Muscle layer of duodenum (tissue), 2 donors: ENCODE data around the gene BCL2L1.

Experiments used
- H3K27ac ChIP-seq: one replicate; pipeline ENCODE4 v1.7.0; 2013; ENCODE audit warnings: mild to moderate bottlenecking, low read length
- H3K27me3 ChIP-seq: one replicate; pipeline ENCODE4 v1.7.0; 2013; ENCODE audit warnings: low read depth, mild to moderate bottlenecking, control low read depth, low read length
- H3K36me3 ChIP-seq, 2 donors: one replicate each; pipeline ENCODE4 v1.7.0; 2013; ENCODE audit warnings: low read length in 2 of 2, control low read depth in 1 of 2, mild to moderate bottlenecking in 1 of 2; ENCODE audit not compliant: insufficient read depth in 2 of 2, control insufficient read depth in 1 of 2
- H3K4me1 ChIP-seq, 2 donors: one replicate each; pipeline ENCODE4 v1.7.0; 2013; ENCODE audit warnings: low read length in 2 of 2, mild to moderate bottlenecking in 2 of 2, control low read depth in 1 of 2, moderate library complexity in 1 of 2; ENCODE audit not compliant: insufficient read depth in 2 of 2, control insufficient read depth in 1 of 2
- H3K4me3 ChIP-seq, 2 donors: one replicate each; pipeline ENCODE4 v1.7.0; 2013; ENCODE audit warnings: low read length in 2 of 2, low read depth in 1 of 2, mild to moderate bottlenecking in 1 of 2
- H3K9me3 ChIP-seq, 2 donors: one replicate each; pipeline ENCODE4 v1.7.0; 2013; ENCODE audit warnings: low read length in 2 of 2, control low read depth in 1 of 2, mild to moderate bottlenecking in 1 of 2; ENCODE audit not compliant: control insufficient read depth in 1 of 2
- donor health status: healthy.

Gene BCL2L1

DNA sequence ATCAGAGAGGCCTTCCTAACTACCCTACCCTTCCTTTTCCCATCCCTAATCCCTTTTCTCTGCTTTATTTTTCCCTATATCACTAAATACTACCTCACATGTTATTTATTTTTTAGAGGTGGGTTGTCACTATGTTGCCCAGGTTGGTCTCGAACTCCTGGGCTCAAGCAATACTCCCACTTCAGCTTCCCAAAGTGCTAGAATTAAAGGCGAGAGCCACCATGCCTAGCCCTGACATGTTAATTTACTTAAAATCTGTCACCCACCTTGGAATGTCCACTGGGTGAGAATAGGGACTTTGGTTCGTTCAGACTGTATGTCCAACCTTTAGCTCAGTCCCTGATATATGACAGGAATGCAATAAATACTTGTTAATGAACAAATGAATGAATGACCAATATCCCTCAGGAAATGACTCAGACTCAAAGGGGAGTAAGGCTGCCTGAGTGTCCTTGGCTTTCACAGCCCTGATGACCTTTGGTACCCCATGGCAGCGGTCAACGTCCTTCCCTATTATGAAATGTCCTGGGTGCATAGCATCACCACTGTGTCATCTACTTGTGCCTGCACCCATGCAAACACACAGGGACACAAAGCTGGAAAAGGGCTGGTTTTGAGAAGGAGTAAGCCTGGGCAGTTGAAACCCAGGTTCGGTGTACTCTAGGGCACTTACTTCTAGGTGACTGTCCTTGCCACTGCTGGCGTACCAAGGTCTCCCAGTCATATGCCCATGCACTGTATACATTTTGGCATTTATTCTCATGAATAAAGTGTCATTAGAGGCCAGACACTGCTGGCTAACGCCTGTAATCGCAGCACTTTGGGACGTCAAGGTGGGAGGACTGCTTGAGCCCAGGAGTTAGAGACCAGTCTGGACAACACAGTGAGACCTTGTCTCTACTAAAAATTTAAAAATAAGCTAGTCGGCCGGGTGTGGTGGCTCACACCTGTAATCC lies 26.5 kb downstream of the BCL2L1 start:
- peak overlapping the region; percentile 60 for H3K27ac ChIP-seq
- H3K4me3 ChIP-seq: no peak overlapping the region
- H3K9me3 ChIP-seq: no peaks in the 10 kb centered on the region
- peaks cover 3 to 5% of the 10 kb centered on the region in 2 donors for H3K36me3 ChIP-seq
- H3K27me3 ChIP-seq: no peaks in the 10 kb centered on the region
- peaks cover 10 to 22% of the 10 kb centered on the region in 2 donors for H3K4me1 ChIP-seq

DNA sequence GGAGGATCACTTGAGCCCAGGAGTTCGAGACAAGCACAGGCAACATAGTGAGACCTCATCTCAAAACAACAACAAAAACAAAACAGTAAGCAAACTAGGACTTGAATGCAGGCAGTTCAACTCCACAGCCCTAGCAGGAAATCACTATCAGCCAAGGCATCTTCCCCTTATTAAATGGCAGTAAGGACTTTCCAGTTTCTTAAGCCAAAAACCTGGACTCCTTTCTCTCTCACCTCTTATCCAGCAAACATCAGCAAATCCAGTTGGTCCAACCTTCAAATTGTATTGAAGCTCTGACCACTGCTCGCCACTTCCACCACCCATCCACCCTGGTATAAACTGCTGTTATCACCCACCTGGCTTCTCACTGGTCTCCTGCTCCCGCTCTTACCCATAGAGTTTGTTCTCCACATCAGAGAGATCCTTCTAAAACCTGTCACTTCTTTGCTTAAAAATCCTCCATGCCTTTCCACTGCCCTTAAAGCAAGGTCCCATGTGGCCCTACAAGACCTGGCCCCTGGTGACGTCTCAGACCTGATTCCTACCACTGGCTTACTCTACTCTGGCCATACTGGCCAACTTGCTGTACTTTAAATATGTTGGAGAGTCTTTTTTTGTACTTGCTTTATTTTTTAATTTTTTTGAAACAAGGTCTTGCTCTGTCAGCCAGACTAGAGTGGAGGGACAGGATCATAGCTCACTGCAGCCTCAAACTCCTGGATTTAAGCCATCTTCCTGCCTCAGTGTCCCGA lies 27.6 kb downstream of the BCL2L1 start:
- Histone ChIP-seq H3K36me3 (peaks cover 3 to 5% of the 10 kb centered on the region in 2 donors), H3K4me3 (no peak overlapping the region), H3K27ac (peak overlapping the region; percentile 60), H3K9me3 (no peaks in the 10 kb centered on the region), H3K27me3 (no peaks in the 10 kb centered on the region), H3K4me1 (peaks cover 10 to 21% of the 10 kb centered on the region in 2 donors)

DNA sequence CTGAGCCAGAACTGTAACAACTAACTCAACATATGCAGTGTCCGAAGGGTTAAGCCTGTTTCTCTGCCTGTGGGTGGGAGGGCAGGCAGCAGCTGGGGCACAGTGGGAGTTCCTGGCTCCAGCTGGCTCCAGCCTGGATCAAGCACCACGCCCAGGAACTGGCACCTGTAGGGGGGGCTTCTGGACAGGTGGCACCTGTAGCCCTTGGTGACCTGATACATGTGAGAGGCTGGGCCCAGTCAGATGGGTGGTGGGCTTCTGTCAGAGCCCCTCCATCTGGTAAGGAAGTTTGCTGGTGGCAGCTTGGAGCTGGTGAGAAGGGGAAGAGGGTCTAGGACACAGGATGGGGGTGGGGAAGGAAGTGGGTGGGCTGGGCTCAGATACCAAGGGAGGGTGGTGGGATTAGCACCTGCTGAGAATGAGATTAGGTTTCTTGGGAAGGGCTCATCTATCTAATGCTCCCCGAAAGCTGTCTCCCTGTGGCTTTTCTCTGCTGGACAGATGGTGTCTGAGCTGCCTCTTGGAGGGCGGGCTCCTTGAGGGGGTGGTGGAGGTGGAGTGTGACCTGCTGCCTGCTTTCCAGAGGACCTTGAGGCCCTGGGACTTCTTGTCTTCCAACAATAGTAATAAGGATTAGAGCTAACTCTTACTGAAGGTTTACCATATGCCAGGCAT lies 28.5 kb downstream of the BCL2L1 start:
- Histone ChIP-seq H3K36me3 (peaks cover 3 to 5% of the 10 kb centered on the region in 2 donors), H3K27me3 (no peaks in the 10 kb centered on the region), H3K4me3 (no peak overlapping the region), H3K9me3 (no peaks in the 10 kb centered on the region), H3K27ac (no peak overlapping the region), H3K4me1 (peaks cover 4 to 13% of the 10 kb centered on the region in 2 donors)

DNA sequence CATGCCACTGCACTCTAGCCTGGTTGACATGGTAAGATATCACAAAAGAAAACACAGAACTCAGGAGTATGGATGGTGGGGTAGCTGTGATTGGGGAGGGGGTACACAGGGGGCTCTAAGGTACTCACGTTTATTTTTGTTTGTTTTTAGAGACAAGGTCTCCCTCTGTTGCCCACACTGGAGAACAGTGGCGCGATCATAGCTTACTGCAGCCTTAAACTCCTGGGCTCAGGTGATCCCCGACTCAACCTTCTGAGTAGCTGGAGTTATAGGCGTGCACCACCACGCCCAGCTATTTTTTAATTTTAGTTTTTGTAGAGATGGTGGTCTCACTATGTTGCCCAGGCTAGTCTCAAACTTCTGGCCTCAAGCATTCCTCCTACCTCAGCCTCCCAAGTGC lies 29.3 kb downstream of the BCL2L1 start:
- no peak overlapping the region for H3K27ac ChIP-seq
- H3K4me1 ChIP-seq: peaks cover 0 to 5% of the 10 kb centered on the region in 2 donors
- no peaks in the 10 kb centered on the region for H3K27me3 ChIP-seq
- no peaks in the 10 kb centered on the region for H3K9me3 ChIP-seq
- H3K4me3 ChIP-seq: no peak overlapping the region
- peaks cover 3 to 10% of the 10 kb centered on the region in 2 donors for H3K36me3 ChIP-seq

DNA sequence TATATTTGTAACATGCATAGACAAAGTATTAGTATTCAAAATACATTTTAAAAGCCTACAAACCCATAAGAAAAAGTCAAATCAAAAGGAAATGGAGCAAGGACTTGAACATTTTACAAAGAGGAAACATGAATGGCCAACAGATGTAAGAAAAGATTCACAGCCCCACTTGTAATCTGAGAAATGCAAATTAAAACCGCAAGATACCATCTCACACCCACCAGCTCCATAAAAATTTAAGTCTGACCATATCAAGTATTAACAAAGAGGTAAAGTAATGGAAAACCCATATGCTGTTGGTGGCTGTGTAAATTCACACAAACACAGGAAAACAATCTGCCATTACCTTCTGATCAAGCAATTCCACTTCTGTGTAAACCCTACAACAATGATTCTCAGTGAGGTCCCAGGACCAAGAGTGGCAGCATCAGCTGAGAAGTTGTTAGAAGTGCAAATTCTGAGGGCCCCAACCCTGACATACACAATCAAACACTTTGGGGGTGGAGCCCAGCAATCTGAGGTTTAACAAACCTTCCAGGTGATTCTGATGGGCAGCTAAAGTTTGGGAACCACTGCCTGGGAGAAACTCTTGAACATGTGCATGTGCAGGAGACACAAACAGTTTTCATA lies 30.9 kb downstream of the BCL2L1 start:
- Histone ChIP-seq H3K27ac (no peak overlapping the region), H3K36me3 (peaks cover 8 to 14% of the 10 kb centered on the region in 2 donors), H3K4me1 (peaks cover 0 to 4% of the 10 kb centered on the region in 2 donors), H3K4me3 (no peak overlapping the region), H3K27me3 (no peaks in the 10 kb centered on the region), H3K9me3 (no peaks in the 10 kb centered on the region)

DNA sequence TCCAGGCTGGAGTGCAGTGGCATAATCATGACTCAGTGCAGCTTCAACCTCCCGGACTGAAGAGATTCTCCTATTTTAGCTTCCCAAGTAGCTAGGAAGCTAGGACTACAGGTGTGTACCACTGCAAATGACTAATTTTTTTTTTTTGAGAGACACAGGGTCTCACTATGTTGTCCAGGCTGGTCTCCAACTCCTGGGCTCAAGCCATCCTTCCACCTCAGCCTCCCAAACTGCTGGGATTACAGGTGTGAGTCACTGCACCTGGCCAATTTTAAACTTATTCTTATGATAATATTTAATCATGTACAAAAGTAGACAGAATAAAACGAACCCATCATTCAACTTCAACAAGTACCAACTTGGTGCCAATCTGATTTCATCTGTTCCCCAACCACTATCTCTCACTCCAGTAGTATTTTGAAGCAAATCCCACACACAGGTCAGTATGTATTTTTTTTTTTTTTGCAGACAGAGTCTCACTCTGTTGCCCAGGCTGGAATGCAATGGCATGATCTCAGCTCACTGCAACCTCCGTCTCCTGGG lies 32.5 kb downstream of the BCL2L1 start:
- Histone ChIP-seq H3K4me1 (peaks cover under 1 to 6% of the 10 kb centered on the region in 2 donors), H3K4me3 (no peak overlapping the region), H3K9me3 (no peaks in the 10 kb centered on the region), H3K27me3 (no peaks in the 10 kb centered on the region), H3K36me3 (peaks cover 8 to 9% of the 10 kb centered on the region in 2 donors), H3K27ac (no peak overlapping the region)

DNA sequence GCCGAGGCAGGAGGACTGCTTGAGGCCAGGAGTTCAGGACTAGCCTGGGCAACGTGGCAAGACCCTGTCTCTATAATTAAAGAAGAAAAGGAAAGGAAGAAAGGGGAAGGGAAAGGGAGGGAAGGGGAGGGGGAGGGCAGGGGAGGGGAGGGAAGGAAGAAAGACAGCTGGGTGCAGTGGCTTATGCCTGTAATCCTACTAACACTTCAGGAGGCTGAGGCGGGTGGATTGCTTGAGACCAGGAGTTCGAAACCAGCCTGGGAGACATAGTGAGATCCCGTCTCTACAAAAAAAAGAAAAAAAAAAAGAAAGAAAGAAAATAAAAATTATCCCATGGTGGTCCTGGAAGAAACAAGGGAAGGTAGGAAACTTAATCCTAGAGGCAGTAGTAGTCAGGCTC lies 33.5 kb downstream of the BCL2L1 start:
- Histone ChIP-seq H3K4me1 (peaks cover 4 to 10% of the 10 kb centered on the region in 2 donors), H3K36me3 (peaks cover 8 to 14% of the 10 kb centered on the region in 2 donors), H3K27me3 (no peaks in the 10 kb centered on the region), H3K27ac (no peak overlapping the region), H3K4me3 (no peak overlapping the region), H3K9me3 (no peaks in the 10 kb centered on the region)

DNA sequence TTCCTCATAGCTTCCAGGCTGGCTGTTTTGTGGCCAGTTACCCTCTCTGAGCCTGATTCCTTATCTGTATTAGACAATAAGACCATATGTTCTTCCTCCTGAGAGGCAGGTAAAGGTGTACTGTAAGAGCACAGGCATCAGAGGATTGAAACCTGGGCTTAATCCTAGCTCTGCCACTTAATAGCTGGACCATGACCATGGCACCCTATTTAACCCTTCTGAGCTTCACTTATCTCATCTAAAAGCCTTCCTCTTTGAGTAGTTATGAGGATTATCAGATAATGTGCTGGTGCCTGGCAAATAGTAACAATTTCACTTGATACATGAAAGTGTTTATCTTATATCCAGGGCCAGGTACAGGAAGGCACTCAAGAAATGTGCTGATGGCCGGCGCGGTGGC lies 34.9 kb downstream of the BCL2L1 start:
- H3K27me3 ChIP-seq: no peaks in the 10 kb centered on the region
- peaks cover 8 to 14% of the 10 kb centered on the region in 2 donors for H3K36me3 ChIP-seq
- no peak overlapping the region for H3K4me3 ChIP-seq
- peaks cover 6 to 16% of the 10 kb centered on the region in 2 donors for H3K4me1 ChIP-seq
- no peaks in the 10 kb centered on the region for H3K9me3 ChIP-seq
- H3K27ac ChIP-seq: no peak overlapping the region

DNA sequence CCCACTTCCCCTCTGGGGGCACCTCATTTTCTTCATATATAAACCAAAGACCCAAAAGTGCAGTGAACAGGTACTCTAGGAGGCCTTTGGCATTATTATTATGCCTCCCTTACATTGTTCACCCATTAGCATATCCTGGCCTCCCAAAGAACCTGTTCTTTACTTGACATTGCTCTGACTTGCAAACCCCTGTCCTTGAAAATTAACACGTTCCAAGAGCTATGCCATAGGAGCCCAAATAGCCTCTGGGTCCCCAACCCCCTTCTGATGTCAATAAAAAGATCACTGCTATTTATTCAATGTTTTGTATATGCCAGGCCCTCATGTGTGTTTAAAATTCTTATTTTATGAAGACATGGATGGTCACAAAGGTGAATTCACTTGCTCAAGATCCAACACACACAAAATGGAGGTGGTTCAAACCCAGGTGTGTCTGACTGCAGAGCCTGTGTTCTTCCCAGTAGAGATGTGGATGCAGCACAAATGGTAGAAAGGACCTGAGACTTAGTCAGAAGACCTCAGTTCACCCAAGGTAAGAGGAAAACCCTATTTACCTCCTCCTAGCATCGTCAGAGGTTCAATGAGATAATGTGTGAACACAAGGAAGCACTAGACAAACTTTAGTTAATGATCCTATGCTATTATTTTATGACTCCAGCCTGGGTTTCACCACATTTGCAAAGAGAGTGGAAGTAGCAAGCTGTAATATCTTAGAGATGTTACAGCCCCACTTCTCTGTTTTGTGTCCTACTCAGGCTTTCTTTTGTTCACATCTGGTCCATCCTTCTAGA lies 36.6 kb downstream of the BCL2L1 start:
- Histone ChIP-seq H3K27me3 (no peaks in the 10 kb centered on the region), H3K36me3 (peaks cover 4 to 14% of the 10 kb centered on the region in 2 donors), H3K4me3 (no peak overlapping the region), H3K27ac (no peak overlapping the region), H3K4me1 (peaks cover 6 to 19% of the 10 kb centered on the region in 2 donors), H3K9me3 (no peaks in the 10 kb centered on the region)
